ENCODE data around the gene STK25. TPM values are rescaled to one million over a fixed set of nuclear protein-coding genes. Genes with fewer than 3 reads are reported as not detected.
"Not testable (repeated sequence)": the region's sequence is repeated elsewhere in the genome, so short reads cannot be mapped to it uniquely, and the experiment has no call there.

STK25 gene
- total RNA-seq, 1 experiment from 2014 or later = 201 TPM

DNA sequence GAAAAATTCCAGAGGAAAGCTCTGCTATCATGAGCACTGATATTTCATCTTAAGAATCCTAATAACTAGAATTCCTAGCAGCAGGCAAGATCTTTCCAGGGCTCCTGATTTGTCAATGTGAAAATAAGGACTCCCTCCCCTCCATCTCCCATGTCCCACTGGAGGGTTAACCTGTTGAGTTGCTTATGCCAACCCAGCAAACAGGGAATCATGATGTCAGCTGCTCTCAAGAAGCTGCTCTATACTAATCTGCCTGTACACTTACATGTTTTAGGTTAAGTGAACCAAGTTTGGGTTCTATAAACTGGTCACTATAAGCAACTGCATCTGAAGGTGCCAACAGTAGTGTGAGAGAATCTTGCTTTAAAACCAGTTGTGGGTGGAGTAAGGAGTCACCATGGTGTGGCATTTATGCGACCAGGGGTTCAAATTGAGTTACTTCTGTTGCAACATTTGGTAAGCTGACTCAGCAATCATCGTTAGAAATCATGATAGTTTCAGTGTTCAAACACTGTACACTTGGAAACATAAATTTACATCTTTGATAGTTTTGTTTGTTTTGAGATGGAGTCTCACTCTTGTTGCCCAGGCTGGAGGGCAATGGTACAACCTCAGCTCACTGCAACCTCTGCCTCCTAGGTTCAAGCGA, 53.4 kb downstream of the STK25 start:
- H3K79me2 ChIP-seq (ENCODE audit: low read depth) = no peaks in the 10 kb centered on the region
- no peak overlapping the region for H2AFZ ChIP-seq
- ChIA-PET CTCF (no interaction called here), POLR2A (ENCODE audit: unreplicated experiment) (no interaction called here)
- intact Hi-C loops (cut with micrococcal nuclease; ENCODE audit: unreplicated experiment) = no loop called here
- no peak overlapping the region for H3K27ac ChIP-seq
- no peaks in the 10 kb centered on the region for H3K9me2 ChIP-seq (ENCODE audit: insufficient read depth)
- no peaks in the 10 kb centered on the region for H3K27me3 ChIP-seq (ENCODE audit: insufficient read depth, low read depth)
- no peaks in the 10 kb centered on the region for H3K4me1 ChIP-seq (replicated peaks; ENCODE audit: insufficient read depth)
- no peaks in the 10 kb centered on the region for H3K9me3 ChIP-seq (ENCODE audit: insufficient read depth, low read depth)
- DNase-seq = no peak
- H4K20me1 ChIP-seq (ENCODE audit: insufficient read depth) = no peaks in the 10 kb centered on the region
- H3F3A ChIP-seq (ENCODE audit: insufficient read depth, low read depth) = no peaks in the 10 kb centered on the region
- no TSS peak for BruUV-seq (replicated peaks)
- no peaks in the 10 kb centered on the region for H3K36me3 ChIP-seq (ENCODE audit: low read depth)
- TF ChIP-seq, protein P1, sequence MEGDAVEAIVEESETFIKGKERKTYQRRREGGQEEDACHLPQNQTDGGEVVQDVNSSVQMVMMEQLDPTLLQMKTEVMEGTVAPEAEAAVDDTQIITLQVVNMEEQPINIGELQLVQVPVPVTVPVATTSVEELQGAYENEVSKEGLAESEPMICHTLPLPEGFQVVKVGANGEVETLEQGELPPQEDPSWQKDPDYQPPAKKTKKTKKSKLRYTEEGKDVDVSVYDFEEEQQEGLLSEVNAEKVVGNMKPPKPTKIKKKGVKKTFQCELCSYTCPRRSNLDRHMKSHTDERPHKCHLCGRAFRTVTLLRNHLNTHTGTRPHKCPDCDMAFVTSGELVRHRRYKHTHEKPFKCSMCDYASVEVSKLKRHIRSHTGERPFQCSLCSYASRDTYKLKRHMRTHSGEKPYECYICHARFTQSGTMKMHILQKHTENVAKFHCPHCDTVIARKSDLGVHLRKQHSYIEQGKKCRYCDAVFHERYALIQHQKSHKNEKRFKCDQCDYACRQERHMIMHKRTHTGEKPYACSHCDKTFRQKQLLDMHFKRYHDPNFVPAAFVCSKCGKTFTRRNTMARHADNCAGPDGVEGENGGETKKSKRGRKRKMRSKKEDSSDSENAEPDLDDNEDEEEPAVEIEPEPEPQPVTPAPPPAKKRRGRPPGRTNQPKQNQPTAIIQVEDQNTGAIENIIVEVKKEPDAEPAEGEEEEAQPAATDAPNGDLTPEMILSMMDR (conservative IDR thresholded peaks at IDR 0.05) = no peak
- no peak for TF ChIP-seq EZH2 (IDR thresholded peaks at IDR 0.05; ENCODE audit: low read depth)
- no peak overlapping the region for H3K4me2 ChIP-seq
- no peak overlapping the region for H3K4me3 ChIP-seq

DNA sequence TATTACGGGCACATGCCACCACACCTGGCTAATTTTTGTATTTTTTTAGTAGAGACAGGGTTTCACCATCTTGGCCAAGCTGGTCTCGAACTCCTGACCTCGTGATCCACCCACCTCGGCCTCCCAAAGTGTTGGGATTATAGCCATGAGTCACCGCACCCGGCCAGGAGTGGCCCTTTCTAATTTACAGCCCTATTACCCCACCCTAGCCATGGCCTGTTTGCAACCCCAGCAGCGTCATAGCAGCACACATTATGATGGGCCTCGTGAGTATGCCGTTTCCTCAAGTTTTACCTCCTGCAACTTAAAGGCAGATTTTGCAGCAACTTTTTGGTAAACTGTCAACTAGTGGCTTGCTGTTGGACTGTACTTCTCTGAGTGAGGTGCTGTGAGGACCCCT, 54.5 kb downstream of the STK25 start:
- POLR2A ChIA-PET (ENCODE audit: unreplicated experiment); DNase-seq: not testable (repeated sequence)

DNA sequence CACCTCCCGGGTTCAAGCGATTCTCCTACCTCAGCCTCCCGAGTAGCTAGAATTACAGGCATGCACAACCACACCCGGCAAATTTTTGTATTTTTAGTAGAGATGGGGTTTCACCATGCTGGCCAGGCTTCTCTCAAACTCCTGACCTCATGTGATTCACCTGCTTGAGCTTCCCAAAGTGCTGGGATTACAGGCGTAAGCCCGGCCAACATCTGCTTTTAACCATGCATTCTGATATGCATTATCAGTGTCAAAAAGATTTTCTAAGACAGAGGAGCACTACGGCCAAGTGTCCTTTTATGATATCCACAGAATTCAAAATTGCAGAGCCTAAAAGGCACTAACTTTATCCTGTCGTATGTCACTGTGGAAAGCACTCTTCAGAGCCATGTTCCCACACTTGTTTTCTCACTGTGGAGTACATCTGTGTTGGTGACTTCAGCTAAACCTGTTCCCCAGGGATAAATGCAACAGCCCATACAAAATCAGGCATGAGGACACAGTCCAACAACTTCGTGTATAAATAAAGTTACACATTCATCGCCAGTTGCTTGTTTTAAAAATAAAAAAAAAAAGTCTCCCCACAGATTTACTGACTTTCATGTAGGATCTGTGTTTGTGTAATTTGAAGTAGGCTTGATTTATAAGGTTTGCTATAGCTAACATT, 56.4 kb downstream of the STK25 start:
- Histone ChIP-seq H3K79me2 (ENCODE audit: low read depth) (no peaks in the 10 kb centered on the region), H4K20me1 (ENCODE audit: insufficient read depth) (no peaks in the 10 kb centered on the region), H2AFZ (no peak overlapping the region), H3K9me2 (ENCODE audit: insufficient read depth) (no peaks in the 10 kb centered on the region), H3K9me3 (ENCODE audit: insufficient read depth, low read depth) (no peaks in the 10 kb centered on the region), H3K4me1 (replicated peaks; ENCODE audit: insufficient read depth) (no peaks in the 10 kb centered on the region), H3K27ac (no peak overlapping the region), H3K27me3 (ENCODE audit: insufficient read depth, low read depth) (no peaks in the 10 kb centered on the region), H3F3A (ENCODE audit: insufficient read depth, low read depth) (no peaks in the 10 kb centered on the region), H3K4me2 (no peak overlapping the region), H3K4me3 (no peak overlapping the region), H3K36me3 (ENCODE audit: low read depth) (no peaks in the 10 kb centered on the region)
- POLR2A ChIA-PET (ENCODE audit: unreplicated experiment) = no interaction called here
- intact Hi-C loops (cut with micrococcal nuclease; ENCODE audit: unreplicated experiment) = no loop called here
- CTCF ChIA-PET = interaction anchor here (0.7 kb wide), 1 partner anchor 91 kb away, joined by 4 read pairs; no protein-coding TSS in a partner anchor
- no peak for DNase-seq
- BruUV-seq (replicated peaks) = TSS peak; percentile 7
- TF ChIP-seq EZH2 (IDR thresholded peaks at IDR 0.05; ENCODE audit: low read depth) = no peak

More for the DNA sequence above, 54.5 kb downstream of the STK25 start:
- H3K4me3 ChIP-seq; H3K9me2 ChIP-seq (ENCODE audit: insufficient read depth); BruUV-seq (replicated peaks); H3F3A ChIP-seq (ENCODE audit: insufficient read depth, low read depth); intact Hi-C loops (cut with micrococcal nuclease; ENCODE audit: unreplicated experiment); H3K4me1 ChIP-seq (replicated peaks; ENCODE audit: insufficient read depth); H3K9me3 ChIP-seq (ENCODE audit: insufficient read depth, low read depth); H2AFZ ChIP-seq; H3K4me2 ChIP-seq; H3K27ac ChIP-seq; H3K27me3 ChIP-seq (ENCODE audit: insufficient read depth, low read depth); H3K36me3 ChIP-seq (ENCODE audit: low read depth); H3K79me2 ChIP-seq (ENCODE audit: low read depth); H4K20me1 ChIP-seq (ENCODE audit: insufficient read depth); CTCF ChIA-PET: not testable (repeated sequence)

DNA sequence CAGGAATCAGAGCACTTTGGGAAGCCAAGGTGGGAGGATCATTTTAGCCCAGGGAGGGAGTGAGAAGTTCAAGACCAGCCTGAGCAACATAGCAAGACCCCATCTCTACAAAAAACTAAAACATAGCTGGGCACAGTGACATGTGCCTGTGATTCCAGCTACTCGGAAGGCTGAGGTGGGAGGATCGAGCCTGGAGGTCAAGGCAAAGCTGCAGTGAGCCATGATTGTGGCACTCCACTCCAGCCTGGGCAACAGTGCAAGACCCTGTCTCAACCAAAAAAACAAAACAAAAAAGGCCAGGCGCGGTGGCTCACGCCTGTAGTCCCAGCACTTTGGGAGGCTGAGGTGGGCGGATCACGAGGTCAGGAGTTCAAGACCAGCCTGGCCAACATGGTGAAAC, 58.3 kb downstream of the STK25 start:
- CTCF ChIA-PET; H3K9me2 ChIP-seq (ENCODE audit: insufficient read depth); H3K4me3 ChIP-seq; H3K27me3 ChIP-seq (ENCODE audit: insufficient read depth, low read depth); H3K9me3 ChIP-seq (ENCODE audit: insufficient read depth, low read depth); H3K36me3 ChIP-seq (ENCODE audit: low read depth); H2AFZ ChIP-seq; H4K20me1 ChIP-seq (ENCODE audit: insufficient read depth); H3K4me1 ChIP-seq (replicated peaks; ENCODE audit: insufficient read depth); H3K79me2 ChIP-seq (ENCODE audit: low read depth); H3K27ac ChIP-seq; H3K4me2 ChIP-seq; POLR2A ChIA-PET (ENCODE audit: unreplicated experiment); DNase-seq; H3F3A ChIP-seq (ENCODE audit: insufficient read depth, low read depth); BruUV-seq (replicated peaks); intact Hi-C loops (cut with micrococcal nuclease; ENCODE audit: unreplicated experiment): not testable (repeated sequence)
